Embryonic facial prominence (tissue), 1 donor: ENCODE results near the gene EIF2A.
"Not testable (repeated sequence)": the region's sequence is repeated elsewhere in the genome, so short reads cannot be mapped to it uniquely, and the experiment has no call there.

Experiments
- DNase-seq: peaks from one replicate; pipeline ENCODE4 v3.0.0-alpha.2; 2016; ENCODE audit errors: extremely low spot score

The EIF2A gene

GRCh38 chr3:150543531-150543930 lies 3.1 kb upstream of the EIF2A start:
- no peak for DNase-seq

GRCh38 chr3:150544041-150544440 lies 2.5 kb upstream of the EIF2A start:
- no peak for DNase-seq

GRCh38 chr3:150544726-150545125 lies 1.9 kb upstream of the EIF2A start:
- no peak for DNase-seq

GRCh38 chr3:150545419-150546225 lies 965 bp upstream of the EIF2A start:
- DNase-seq: no peak

- no peak for DNase-seq
These were observed 606 bp downstream of the EIF2A start for GRCh38 chr3:150547045-150547741.

- no peak for DNase-seq
These were observed 9.4 kb downstream of the EIF2A start for GRCh38 chr3:150555859-150556436.

GRCh38 chr3:150556792-150557191 lies 10.2 kb downstream of the EIF2A start:
- no peak for DNase-seq

GRCh38 chr3:150557725-150558124 lies 11.1 kb downstream of the EIF2A start:
- DNase-seq: no peak

- DNase-seq: no peak
These were observed 17.7 kb downstream of the EIF2A start for GRCh38 chr3:150564243-150564642.

GRCh38 chr3:150567328-150567727 lies 20.7 kb downstream of the EIF2A start:
- DNase-seq: no peak

GRCh38 chr3:150577855-150578254 lies 31.3 kb downstream of the EIF2A start:
- no peak for DNase-seq

- no peak for DNase-seq
These were observed 34.6 kb downstream of the EIF2A start for GRCh38 chr3:150581174-150581573.

GRCh38 chr3:150582620-150583019 lies 36.0 kb downstream of the EIF2A start:
- no peak for DNase-seq

- DNase-seq: no peak
These were observed 36.4 kb downstream of the EIF2A start for GRCh38 chr3:150583028-150583427.

GRCh38 chr3:150588027-150588830 lies 41.6 kb downstream of the EIF2A start:
- DNase-seq: no peak

- DNase-seq: no peak
These were observed 43.2 kb downstream of the EIF2A start for GRCh38 chr3:150589759-150590158.

- DNase-seq: no peak
These were observed 47.6 kb downstream of the EIF2A start for GRCh38 chr3:150594150-150594549.

GRCh38 chr3:150597646-150598045 lies 51.1 kb downstream of the EIF2A start:
- no peak for DNase-seq

GRCh38 chr3:150599611-150600297 lies 53.2 kb downstream of the EIF2A start:
- DNase-seq: no peak

GRCh38 chr3:150600647-150601530 lies 54.3 kb downstream of the EIF2A start:
- DNase-seq: not testable (repeated sequence)
